DMS153 (cell line): ENCODE measurements around the gene SPAG16.
"Not testable (repeated sequence)": the region's sequence is repeated elsewhere in the genome, so short reads cannot be mapped to it uniquely, and the experiment has no call there.

Experiments used
- DNase-seq: peaks from one replicate; lab custom pipeline; 2025; lab: John Stamatoyannopoulos, UW

Gene SPAG16

DNA sequence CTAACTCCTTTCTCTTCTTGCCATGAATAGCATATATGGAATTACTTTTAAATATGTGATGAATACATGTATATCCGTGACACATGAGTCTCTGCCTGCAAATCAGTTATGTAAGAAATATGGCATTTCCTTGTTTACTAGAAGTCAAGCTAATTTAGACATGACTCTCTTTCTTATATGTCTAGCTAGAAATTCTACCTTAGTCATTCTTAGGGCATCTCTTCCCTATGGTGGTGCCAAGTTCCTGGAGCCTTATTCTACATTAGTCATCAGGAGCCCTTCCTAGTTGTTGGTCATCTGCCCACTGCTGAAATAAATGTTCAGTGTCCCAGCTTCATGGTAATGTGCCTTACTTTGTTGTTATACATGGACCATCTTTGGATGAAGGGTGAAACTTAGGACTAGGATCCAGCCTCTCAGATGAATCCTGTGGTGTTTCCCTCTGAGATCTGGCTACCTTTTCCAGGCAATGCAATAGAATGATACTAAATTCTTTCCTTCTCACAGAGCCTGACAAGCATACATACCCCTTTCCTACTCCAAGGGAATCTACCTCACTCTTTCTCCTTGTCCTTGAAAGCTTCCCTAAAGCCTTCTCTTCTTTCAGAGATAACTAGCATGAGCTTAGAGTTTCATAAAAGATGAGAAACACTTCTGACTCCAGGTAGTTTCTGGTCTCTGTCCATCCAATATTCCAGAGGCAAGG lies 711.3 kb downstream of the SPAG16 start:
- no peak for DNase-seq

GRCh38 chr2:213998976-213999375 lies 714.7 kb downstream of the SPAG16 start:
- not testable (repeated sequence) for DNase-seq

- no peak for DNase-seq
Measured at GRCh38 chr2:214004463-214004862, 720.2 kb downstream of the SPAG16 start.

- peak; percentile 8 for DNase-seq
Measured at GRCh38 chr2:214005337-214005736, 721.1 kb downstream of the SPAG16 start.

DNA sequence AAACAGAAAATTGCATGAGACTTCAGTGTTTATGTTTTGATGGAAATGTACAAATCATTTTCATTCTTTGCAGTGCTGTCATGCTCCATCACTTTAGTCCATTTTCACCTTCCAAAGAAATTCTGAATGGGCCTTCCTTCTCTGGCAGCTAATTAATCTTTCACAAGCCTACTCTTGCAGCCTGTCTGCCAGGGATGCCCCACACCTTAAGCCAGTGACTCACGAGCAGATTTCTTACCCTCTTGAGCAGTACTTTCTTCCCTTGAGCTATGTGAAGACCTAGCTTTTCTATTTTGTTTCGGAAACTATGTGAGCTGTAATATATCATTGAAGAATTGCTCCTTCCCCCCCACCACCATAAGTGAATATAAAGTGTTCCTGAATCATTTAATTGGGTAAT lies 722.3 kb downstream of the SPAG16 start:
- no peak for DNase-seq

DNA sequence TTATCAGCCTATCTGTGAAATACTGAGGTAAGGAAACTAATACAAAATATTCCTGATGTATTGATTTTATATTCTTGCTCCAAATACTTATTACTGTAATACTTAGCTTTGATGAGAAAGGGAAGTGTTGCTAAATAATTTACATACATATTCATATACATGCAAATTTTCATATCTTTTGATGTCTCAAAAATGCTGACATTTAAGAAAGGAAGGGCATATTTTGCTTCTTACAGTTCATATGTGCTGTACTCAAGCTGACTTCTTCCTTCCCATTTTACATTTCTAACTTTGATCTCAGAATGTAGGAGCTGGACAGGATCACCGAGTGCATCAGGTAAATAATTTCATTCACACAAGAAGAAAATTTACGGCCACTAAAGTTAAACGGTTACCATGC lies 727.4 kb downstream of the SPAG16 start:
- no peak for DNase-seq

GRCh38 chr2:214014551-214015220 lies 730.4 kb downstream of the SPAG16 start:
- no peak for DNase-seq

DNA sequence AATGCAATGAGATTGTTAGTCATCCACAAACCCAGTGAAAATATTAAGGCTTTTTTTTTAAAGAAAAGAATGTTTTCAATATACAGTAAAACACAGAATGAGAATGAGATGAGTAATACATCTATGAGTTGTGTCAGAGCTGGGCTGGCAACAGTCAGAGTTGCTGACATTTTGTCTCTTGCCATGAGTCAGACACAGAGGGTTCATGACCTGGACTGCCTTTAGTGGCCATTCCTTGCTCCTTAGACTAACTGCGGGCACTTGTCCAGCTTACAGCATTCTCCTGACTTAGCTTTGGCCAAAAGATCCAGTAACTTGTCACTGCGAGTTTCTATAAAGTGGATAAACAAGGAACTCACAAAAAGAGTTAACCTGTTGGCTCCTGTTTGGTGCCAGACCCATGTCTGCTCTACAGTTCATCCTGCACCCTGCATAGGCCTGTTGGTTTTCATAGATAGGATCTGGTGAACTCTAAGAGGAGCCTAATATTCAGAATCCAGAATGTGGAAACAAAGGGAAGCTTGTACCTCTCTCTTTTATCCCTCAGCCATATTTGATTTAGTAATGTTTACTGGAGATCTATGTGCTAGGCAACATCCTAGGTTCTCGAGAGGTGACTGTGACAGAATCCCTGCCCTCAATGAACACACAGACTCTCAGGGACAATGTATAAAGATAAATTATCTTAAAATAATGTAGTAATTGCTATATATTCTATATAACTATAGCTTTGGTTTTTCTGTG lies 735.1 kb downstream of the SPAG16 start:
- no peak for DNase-seq

DNA sequence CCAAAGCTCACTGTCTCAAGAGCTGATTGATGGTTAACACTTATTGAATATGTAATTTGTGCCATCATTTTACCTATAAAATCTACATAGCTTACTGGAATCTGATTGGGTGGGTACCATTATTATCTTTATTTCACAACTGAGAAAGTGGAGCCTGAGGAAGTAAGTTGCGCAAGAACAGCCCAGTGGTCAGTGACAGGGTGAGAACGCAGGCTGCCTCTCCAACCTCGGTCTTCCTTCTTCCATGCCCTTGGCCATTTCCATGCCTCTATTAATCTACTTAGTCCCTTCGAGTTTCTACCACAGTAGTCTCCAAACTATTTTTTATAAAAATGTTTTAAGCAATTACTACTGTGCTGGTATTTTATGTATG lies 735.7 kb downstream of the SPAG16 start:
- DNase-seq = no peak

DNA sequence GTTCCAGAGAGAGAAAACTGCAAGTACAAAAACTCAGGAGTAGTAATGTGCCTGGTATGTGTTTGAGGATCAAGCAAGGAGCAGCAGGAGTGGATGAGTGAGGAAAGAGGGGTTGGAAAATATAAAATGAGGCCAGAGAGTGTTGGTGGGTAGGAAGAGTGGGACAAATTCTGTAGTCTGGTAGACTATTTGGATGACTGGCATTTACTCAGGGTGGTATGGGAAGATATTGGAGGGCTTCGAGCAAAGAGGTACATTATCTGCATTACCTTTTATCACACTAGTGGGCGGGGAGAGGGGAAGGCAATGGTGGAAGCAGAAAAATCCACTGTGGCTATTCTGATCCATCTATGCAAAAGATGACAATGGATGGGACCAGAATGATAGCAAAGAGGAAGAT lies 744.9 kb downstream of the SPAG16 start:
- no peak for DNase-seq

DNA sequence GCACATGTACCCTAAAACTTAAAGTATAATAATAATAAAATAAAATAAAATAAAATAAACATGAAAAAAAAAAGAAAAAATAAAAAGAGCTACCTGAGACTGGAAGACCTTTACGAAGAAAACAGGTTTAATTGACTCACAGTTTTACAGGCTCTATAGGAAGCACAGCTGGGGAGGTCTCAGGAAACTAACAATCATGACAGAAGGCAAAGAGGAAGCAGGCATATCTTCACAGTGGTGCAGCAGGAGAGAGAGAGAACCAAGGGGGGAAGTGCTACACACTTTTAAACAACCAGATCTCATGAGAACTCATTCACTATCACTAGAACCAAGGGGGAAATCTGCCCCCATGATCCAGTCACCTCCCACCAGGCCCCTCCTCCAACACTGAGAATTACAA lies 747.3 kb downstream of the SPAG16 start:
- no peak for DNase-seq

DNA sequence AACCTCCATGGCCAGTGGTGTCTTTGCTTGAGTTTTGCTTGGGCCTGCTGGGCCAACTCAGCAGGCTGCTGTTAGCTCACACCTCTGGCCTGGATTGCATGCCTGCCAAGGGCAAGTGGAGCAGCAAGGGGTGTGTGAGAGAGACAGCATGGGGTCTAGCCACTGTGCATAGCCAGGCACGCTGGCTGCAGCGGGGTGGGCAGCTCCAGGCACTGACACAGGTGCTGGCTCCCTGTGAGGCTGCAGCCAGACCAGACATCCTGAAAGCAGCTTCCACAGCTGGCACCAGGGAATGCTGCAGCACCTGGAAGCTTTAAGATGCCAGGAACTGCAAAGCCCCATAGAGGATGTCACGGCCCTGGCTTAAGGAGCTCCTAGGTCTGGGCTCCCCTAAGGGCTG lies 750.2 kb downstream of the SPAG16 start:
- DNase-seq = no peak

DNA sequence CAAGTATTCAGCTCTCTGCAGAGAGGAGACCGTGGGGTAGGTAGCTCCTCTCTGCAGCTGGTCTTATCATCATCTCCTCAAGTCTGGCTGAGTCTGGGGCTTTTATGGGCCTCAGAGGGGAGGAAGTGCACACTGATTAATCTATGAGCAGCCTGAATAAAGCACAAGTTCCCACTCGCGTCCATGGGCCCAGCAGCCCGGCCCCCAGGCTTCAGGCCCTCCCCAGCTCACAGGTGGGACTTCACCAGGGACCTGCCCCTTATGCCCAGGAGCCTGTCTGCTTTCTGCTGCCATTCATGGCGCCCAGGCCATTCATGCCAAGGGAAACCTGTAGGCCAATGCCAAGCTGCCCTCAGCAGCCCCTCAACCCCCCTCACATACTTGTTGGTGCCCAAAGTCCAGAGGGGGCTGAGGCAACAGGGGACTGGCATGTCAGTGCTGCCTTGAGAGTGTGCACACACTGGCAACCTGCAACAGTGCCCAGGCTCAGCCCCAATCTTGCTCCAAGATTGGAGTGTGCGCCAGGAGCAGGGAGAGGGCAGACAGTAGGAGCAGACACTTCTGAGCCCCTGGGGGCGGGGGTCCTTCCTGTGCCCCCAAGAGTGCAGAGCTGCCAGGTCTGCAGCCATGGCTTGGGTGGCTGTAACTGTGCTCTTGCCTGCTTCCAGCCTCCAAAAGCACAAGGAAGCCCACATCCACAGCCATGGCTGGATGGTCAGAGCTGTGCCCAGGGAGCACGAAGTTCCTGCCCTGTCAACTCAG lies 751.0 kb downstream of the SPAG16 start:
- DNase-seq = no peak

DNA sequence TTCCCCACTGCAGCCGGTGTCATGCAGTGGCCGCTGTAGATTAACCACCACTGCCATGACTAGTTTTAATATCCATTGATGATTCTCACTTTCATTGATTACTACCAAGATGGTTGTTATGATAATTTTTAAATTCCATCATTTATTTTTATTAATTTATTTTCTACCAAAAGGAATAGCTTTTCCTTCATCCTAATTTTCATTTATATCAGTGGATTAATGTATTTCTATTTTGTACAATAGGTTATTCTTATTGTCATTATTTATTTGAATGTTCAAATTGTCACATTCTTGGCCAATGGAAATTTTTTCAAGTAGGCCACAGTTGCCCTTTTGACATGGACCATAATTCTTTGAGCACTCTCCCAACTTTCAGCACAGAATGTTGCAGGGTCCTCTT lies 751.7 kb downstream of the SPAG16 start:
- no peak for DNase-seq

DNA sequence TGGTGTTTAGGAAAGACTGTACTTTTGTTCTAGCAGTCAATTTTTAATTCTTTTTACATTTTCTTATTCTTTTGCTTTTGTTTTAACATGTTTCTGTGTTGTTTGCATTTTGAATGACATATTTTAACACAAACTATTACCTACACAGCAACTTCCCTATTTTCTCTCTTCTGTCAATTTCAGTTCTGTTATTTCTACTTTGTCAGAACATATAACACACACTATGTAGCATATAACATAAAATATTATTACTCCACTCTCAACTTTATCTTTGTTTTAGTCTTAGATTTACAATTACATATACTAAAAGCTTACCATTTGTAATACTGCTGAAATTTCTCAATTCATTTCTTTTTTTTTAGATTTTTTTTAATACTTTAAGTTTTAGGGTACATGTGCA lies 753.9 kb downstream of the SPAG16 start:
- no peak for DNase-seq

GRCh38 chr2:214050731-214051130 lies 766.5 kb downstream of the SPAG16 start:
- DNase-seq = no peak

GRCh38 chr2:214051585-214051984 lies 767.3 kb downstream of the SPAG16 start:
- no peak for DNase-seq

- DNase-seq = no peak
Measured at GRCh38 chr2:214052235-214052634, 768.0 kb downstream of the SPAG16 start.

- DNase-seq = no peak
Measured at GRCh38 chr2:214057986-214058385, 773.7 kb downstream of the SPAG16 start.

- DNase-seq = not testable (repeated sequence)
Measured at GRCh38 chr2:214062279-214062678, 778.0 kb downstream of the SPAG16 start.

DNA sequence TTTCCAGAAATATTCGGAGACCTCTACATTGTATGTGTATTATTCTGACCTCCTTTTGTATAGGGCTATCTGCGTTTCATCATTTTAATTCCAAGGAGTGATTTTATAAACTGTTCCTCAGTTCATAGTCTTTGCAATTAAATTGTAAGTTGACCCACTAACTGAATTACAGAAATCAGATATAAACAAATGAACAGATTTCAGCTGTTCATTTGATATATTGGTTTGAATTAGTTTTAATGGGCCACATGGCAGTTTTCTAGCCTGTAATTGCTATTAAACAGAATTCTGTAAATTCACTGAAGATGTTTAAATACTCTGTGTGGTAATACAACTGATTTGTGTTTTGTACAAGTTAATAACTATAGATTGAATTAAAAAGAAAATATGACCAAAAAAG lies 780.2 kb downstream of the SPAG16 start:
- DNase-seq = no peak

GRCh38 chr2:214066862-214067261 lies 782.6 kb downstream of the SPAG16 start:
- no peak for DNase-seq
